HepG2 (cell line): Measurements from ENCODE around the gene RTBDN. TPM values are rescaled to one million over a fixed set of nuclear protein-coding genes. Genes with fewer than 3 reads are reported as not detected.

Experiments used
- DNMT1 ChIP-seq: sonication (generic); formaldehyde crosslinking; IDR thresholded peaks from 2 replicates; pipeline ENCODE4 v1.5.1; 2020; ENCODE audit warnings: mild to moderate bottlenecking, missing genetic modification reagents
- FOXC1 ChIP-seq: sonication (generic); formaldehyde crosslinking; IDR thresholded peaks from 2 replicates; pipeline ENCODE4 v1.8.0; 2022; ENCODE audit warnings: mild to moderate bottlenecking, missing genetic modification reagents, borderline replicate concordance
- GABPA ChIP-seq, 2 experiments: IDR thresholded peaks; 2 replicates each; pipeline ENCODE4 v1.6.1; 2011 to 2016; ENCODE audit warnings: low read depth in 2 of 2, low read length in 1 of 2, missing biosample characterization in 1 of 2, missing genetic modification characterization in 1 of 2
- HOXA7 ChIP-seq: sonication (generic); formaldehyde crosslinking; IDR thresholded peaks from 2 replicates; pipeline ENCODE4 v1.8.1; 2022; ENCODE audit warnings: mild to moderate bottlenecking, missing genetic modification reagents, moderate library complexity
- KAT7 ChIP-seq: IDR thresholded peaks from 2 replicates; pipeline ENCODE4 v1.6.1; 2018; ENCODE audit warnings: borderline replicate concordance, missing compliant biosample characterization
- MTF1 ChIP-seq: sonication (generic); formaldehyde crosslinking; IDR thresholded peaks from 2 replicates; pipeline ENCODE4 v1.5.0; 2020; ENCODE audit warnings: missing genetic modification reagents
- MYNN ChIP-seq: sonication (generic); formaldehyde crosslinking; IDR thresholded peaks from 2 replicates; pipeline ENCODE4 v1.4.0; 2020; ENCODE audit warnings: mild to moderate bottlenecking, low read depth, missing genetic modification reagents
- NFIB ChIP-seq: sonication (generic); formaldehyde crosslinking; IDR thresholded peaks from 2 replicates; pipeline ENCODE4 v1.9.0; 2021; ENCODE audit warnings: missing genetic modification reagents, mild to moderate bottlenecking, borderline replicate concordance
- NRL ChIP-seq: sonication (generic); formaldehyde crosslinking; IDR thresholded peaks from 2 replicates; pipeline ENCODE4 v1.5.0; 2020; ENCODE audit warnings: missing genetic modification reagents, mild to moderate bottlenecking, moderate library complexity, borderline replicate concordance
- PAWR ChIP-seq: sonication (generic); formaldehyde crosslinking; IDR thresholded peaks from 2 replicates; pipeline ENCODE4 v1.4.0; 2020; ENCODE audit warnings: missing genetic modification reagents, mild to moderate bottlenecking, borderline replicate concordance
- POLR2AphosphoS5 ChIP-seq: IDR thresholded peaks from 2 replicates; pipeline ENCODE4 v1.6.1; 2012; ENCODE audit warnings: low read depth, low read length
- RFX3 ChIP-seq: IDR thresholded peaks from 2 replicates; pipeline ENCODE4 v1.6.1; 2016; ENCODE audit warnings: missing biosample characterization, missing genetic modification reagents
- RFXANK ChIP-seq: IDR thresholded peaks from 2 replicates; pipeline ENCODE4 v1.6.1; 2016
- TCF12 ChIP-seq, 2 experiments: fragments of 450-650 bp in 1 of 2; sonication (generic) in 1 of 2; formaldehyde crosslinking in 1 of 2; IDR thresholded peaks; 2 replicates each; pipeline versions ENCODE4 v1.6.1 to v1.8.0; 2017 to 2022; ENCODE audit warnings: antibody characterized with exemption in 1 of 2, mild to moderate bottlenecking in 1 of 2, missing genetic modification reagents in 1 of 2, moderate library complexity in 1 of 2
- TERF1 ChIP-seq: sonication (generic); formaldehyde crosslinking; IDR thresholded peaks from 2 replicates; pipeline ENCODE4 v1.8.0; 2022; ENCODE audit warnings: mild to moderate bottlenecking, missing genetic modification reagents, moderate library complexity
- TFDP1 ChIP-seq: IDR thresholded peaks from 2 replicates; pipeline ENCODE4 v1.6.1; 2016; ENCODE audit warnings: missing compliant biosample characterization, missing genetic modification reagents, borderline replicate concordance
- ZBTB2 ChIP-seq: sonication (generic); formaldehyde crosslinking; IDR thresholded peaks from 2 replicates; pipeline ENCODE4 v1.8.0; 2022; ENCODE audit warnings: low read depth, missing genetic modification reagents
- ZMYM4 ChIP-seq: sonication (generic); formaldehyde crosslinking; IDR thresholded peaks from 2 replicates; pipeline ENCODE4 v1.8.1; 2023; ENCODE audit warnings: mild to moderate bottlenecking, missing genetic modification reagents
- ZNF605 ChIP-seq: sonication (generic); formaldehyde crosslinking; IDR thresholded peaks from 2 replicates; pipeline ENCODE4 v1.8.0; 2022; ENCODE audit warnings: mild to moderate bottlenecking, missing genetic modification reagents
- ZNF607 ChIP-seq: sonication (generic); formaldehyde crosslinking; IDR thresholded peaks from 2 replicates; pipeline ENCODE4 v1.5.1; 2020; ENCODE audit warnings: missing genetic modification reagents, mild to moderate bottlenecking, borderline replicate concordance
- ZNF710 ChIP-seq: sonication (generic); formaldehyde crosslinking; IDR thresholded peaks from 2 replicates; pipeline ENCODE4 v1.5.0; 2020; ENCODE audit warnings: mild to moderate bottlenecking, missing genetic modification reagents, borderline replicate concordance
- polyA plus RNA-seq, 8 experiments: library from polyadenylated mRNA; depleted of rRNA in 3 of 8; stranded (reverse) in 7 of 8; unstranded in 1 of 8; fragments of >200 nt; fragmentation: Illumina TruSeq in 4 of 8; extraction: Trizol in 4 of 8; gene quantifications; 2 replicates each; pipeline versions ENCODE4 v1.2.1 to v1.2.3, GENCODE V29; 2011 to 2016; ENCODE audit warnings: low read depth in 4 of 8, missing spikeins in 1 of 8, mixed read lengths in 1 of 8; ENCODE audit not compliant: insufficient read depth in 1 of 8
- total RNA-seq, 5 experiments: library from RNA; depleted of rRNA; stranded (reverse); fragments of >200 nt; fragmentation: Illumina TruSeq; extraction: Trizol; gene quantifications; 2 replicates each; pipeline ENCODE4 v1.2.3, GENCODE V29; 2016; ENCODE audit warnings: low read depth in 1 of 5

RTBDN gene
- total and polyA plus RNA-seq, 2 of the 13 experiments (the other 11 are each of a cell fraction or from before 2014, with no cell fraction given), result 0.27 to 0.48 TPM

GRCh38 chr19:12806242-12807081, 27.9 kb downstream of the RTBDN start, which contains the start of gene RNASEH2A (continued):
- TF ChIP-seq ZBTB2 (CRISPR knock-in tag) (peak; percentile 74; the same call in 1 of the 2 replicates), RFXANK (CRISPR knock-in tag) (peak; percentile 68; the same call in 1 of the 2 replicates), NRL (CRISPR knock-in tag) (0 out of 2 replicates have a peak, but pooled peaks have one; percentile 22), TCF12 (IDR thresholded peaks at IDR 0.05) (no peak), TCF12 (CRISPR knock-in tag; IDR thresholded peaks at IDR 0.05) (0 out of 2 replicates have a peak, but pooled peaks have one; percentile 51), MYNN (CRISPR knock-in tag) (peak; percentile 83; the same call in 1 of the 2 replicates), POLR2AphosphoS5 (peak; percentile 70), ZNF605 (CRISPR knock-in tag) (peak; percentile 98), ZNF710 (CRISPR knock-in tag) (no peak), NFIB (CRISPR knock-in tag) (no peak), ZMYM4 (CRISPR knock-in tag) (peak; percentile 27; the same call in 1 of the 2 replicates), TERF1 (CRISPR knock-in tag) (no peak), FOXC1 (CRISPR knock-in tag) (no peak; the same call in 1 of the 2 replicates), DNMT1 (CRISPR knock-in tag) (no peak), HOXA7 (CRISPR knock-in tag) (no peak), KAT7 (0 out of 2 replicates have a peak, but pooled peaks have one; percentile 48), GABPA (IDR thresholded peaks at IDR 0.05; ENCODE audit: low read depth, low read length) (no peak), GABPA (CRISPR knock-in tag; IDR thresholded peaks at IDR 0.05; ENCODE audit: low read depth) (peak; percentile 49; the same call in 1 of the 2 replicates), ZNF607 (CRISPR knock-in tag) (no peak; the same call in none of the 2 replicates), RFX3 (CRISPR knock-in tag) (no peak), PAWR (CRISPR knock-in tag) (peak; percentile 90; the same call in 1 of the 2 replicates), MTF1 (CRISPR knock-in tag) (0 out of 2 replicates have a peak, but pooled peaks have one; percentile 44), TFDP1 (CRISPR knock-in tag) (peak; percentile 99)
